ENCODE measurements around the gene CASQ2. TPM values are rescaled to one million over a fixed set of nuclear protein-coding genes. Genes with fewer than 3 reads are reported as not detected.

The CASQ2 gene
- total and polyA plus RNA-seq, 2 of the 13 experiments (the other 11 are each of a cell fraction or from before 2014, with no cell fraction given), result not detected

- TF ChIP-seq THAP11 (CRISPR knock-in tag; IDR thresholded peaks at IDR 0.05) (no peak), ZNF10 (CRISPR knock-in tag; IDR thresholded peaks at IDR 0.05; ENCODE audit: borderline replicate concordance, low read depth) (no peak), WIZ (CRISPR knock-in tag; IDR thresholded peaks at IDR 0.05) (no peak), ZNF687 (CRISPR knock-in tag; IDR thresholded peaks at IDR 0.05) (no peak), ZFP37 (CRISPR knock-in tag; IDR thresholded peaks at IDR 0.05; ENCODE audit: borderline replicate concordance) (no peak), NFATC3 (CRISPR knock-in tag; IDR thresholded peaks at IDR 0.05) (no peak), HOMEZ (CRISPR knock-in tag; IDR thresholded peaks at IDR 0.05; ENCODE audit: low read depth) (no peak)
- TF ChIP-seq, protein P1, sequence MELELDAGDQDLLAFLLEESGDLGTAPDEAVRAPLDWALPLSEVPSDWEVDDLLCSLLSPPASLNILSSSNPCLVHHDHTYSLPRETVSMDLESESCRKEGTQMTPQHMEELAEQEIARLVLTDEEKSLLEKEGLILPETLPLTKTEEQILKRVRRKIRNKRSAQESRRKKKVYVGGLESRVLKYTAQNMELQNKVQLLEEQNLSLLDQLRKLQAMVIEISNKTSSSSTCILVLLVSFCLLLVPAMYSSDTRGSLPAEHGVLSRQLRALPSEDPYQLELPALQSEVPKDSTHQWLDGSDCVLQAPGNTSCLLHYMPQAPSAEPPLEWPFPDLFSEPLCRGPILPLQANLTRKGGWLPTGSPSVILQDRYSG (CRISPR knock-in tag; IDR thresholded peaks at IDR 0.05), result no peak
Observed at GRCh38 chr1:115815694-115816093, 47.2 kb upstream of the CASQ2 start (continued).
